Adipose tissue (tissue), 3 donors: ENCODE results near the gene AQR. TPM values are rescaled to one million over a fixed set of nuclear protein-coding genes. Genes with fewer than 3 reads are reported as not detected.

Source experiments
- H3K27ac ChIP-seq: one replicate; pipeline ENCODE4 v1.5.1; 2013; ENCODE audit warnings: low read depth, low read length
- WGBS, 3 donors: extraction: QIAGEN DNeasy Blood & Tissue Kit; methylation state at CpG; one replicate each; pipeline ENCODE4 v1.1.7; 2013; 5-methylcytosine and 5-hydroxymethylcytosine counted together
- polyA plus RNA-seq, 3 donors: library from polyadenylated mRNA; stranded (reverse); fragments of 200-250 nt; gene quantifications; one replicate each; pipeline ENCODE4 v1.2.3, GENCODE V29; 2013
- donor health status: healthy with polysubstance abuse.
- donor health status: Bipolar disorder and iron deficiency.
- donor health status: healthy.

AQR gene
- polyA plus RNA-seq, 3 donors = 4.5 to 13.3 (median 8.3) TPM

GRCh38 chr15:34802803-34803750, 166.5 kb downstream of the AQR start:
- H3K27ac ChIP-seq = no peak overlapping the region
- WGBS, 3 donors = 87 to 88% (median 87%) methylated on average over 7 of the region's 7 CpGs

GRCh38 chr15:34802371-34802770, 167.2 kb downstream of the AQR start:
- no peak overlapping the region for H3K27ac ChIP-seq
- 82 to 100% (median 90%) methylated on average over 1 of the region's 1 CpG for WGBS, 3 donors

Other genes with a start within 250 kb of the AQR start
- gene GJD2, start 214.7 kb downstream of the AQR start, polyA plus RNA-seq = 1 to 10 TPM in 1 of 3 donors, not detected in 2; 2.8 TPM
- gene ACTC1, start 174.2 kb downstream of the AQR start, polyA plus RNA-seq = 10 to 100 TPM in 1 of 3 donors, under 1 TPM in 2; 0.32 to 20.1 (median 0.83) TPM
- 10 to 100 TPM in 1 of 3 donors, 1 to 10 TPM in 2; 6.2 to 10.5 (median 9.4) TPM for gene ZNF770, start 18.5 kb upstream of the AQR start, polyA plus RNA-seq
- gene NANOGP8, start 115.6 kb upstream of the AQR start, polyA plus RNA-seq = not detected